IMR-90 (cell line): ENCODE data around the gene DNAJA4. TPM values are rescaled to one million over a fixed set of nuclear protein-coding genes. Genes with fewer than 3 reads are reported as not detected.

ENCODE experiments used
- ATAC-seq: fragments of 200-7000 bp; cut with Tn5 transposase; 2 replicates; pipeline ENCODE4 v1.9.1; 2020; ENCODE audit warnings: low read depth, mild to moderate bottlenecking, moderate library complexity
- BruUV-seq: library from RNA; stranded (reverse); fragments of 400-500 nt; replicated peaks from 2 replicates; lab custom pipeline; 2021; lab: Mats Ljungman, UMichigan
- CTCF ChIA-PET: fragments of 300-600 bp; formaldehyde crosslinking; extraction: SDS; loops from one replicate; lab custom pipeline; 2021; ENCODE audit warnings: antibody characterized with exemption; lab: Yijun Ruan, JAX
- POLR2A ChIA-PET: fragments of 300-600 bp; sonication (Branson Sonifier 250); formaldehyde crosslinking; loops from one replicate; lab custom pipeline; 2022; ENCODE audit warnings: antibody characterized with exemption; ENCODE audit not compliant: unreplicated experiment; lab: Charles Lee
- DNase-seq: peaks from one replicate; pipeline ENCODE4 v3.0.0; 2013
- H2AFZ ChIP-seq: replicated peaks from 2 replicates; pipeline ENCODE3; 2013; ENCODE audit warnings: low read length, mild to moderate bottlenecking; ENCODE audit not compliant: poor library complexity
- H2AK5ac ChIP-seq: 2 replicates; pipeline ENCODE4 v1.6.1; 2013; ENCODE audit warnings: low read depth, low read length, inconsistent platforms
- H2AK9ac ChIP-seq: replicated peaks from 2 replicates; pipeline ENCODE3; 2013; ENCODE audit warnings: mild to moderate bottlenecking, low read depth, low read length, moderate library complexity; ENCODE audit not compliant: poor library complexity
- H2BK120ac ChIP-seq: 2 replicates; pipeline ENCODE4 v1.6.1; 2013; ENCODE audit warnings: low read depth, low read length, inconsistent platforms
- H2BK15ac ChIP-seq: 3 replicates; pipeline ENCODE4 v1.6.1; 2013; ENCODE audit warnings: low read depth, low read length, inconsistent platforms
- H2BK20ac ChIP-seq: 2 replicates; pipeline ENCODE4 v1.6.1; 2013; ENCODE audit warnings: low read depth, mild to moderate bottlenecking, inconsistent platforms, low read length, moderate library complexity
- H2BK5ac ChIP-seq: 2 replicates; pipeline ENCODE4 v1.6.1; 2013; ENCODE audit warnings: mild to moderate bottlenecking, low read depth, low read length, inconsistent platforms; ENCODE audit not compliant: poor library complexity, severe bottlenecking
- H3K14ac ChIP-seq: replicated peaks from 2 replicates; pipeline ENCODE4 v1.6.1; 2013; ENCODE audit warnings: low read depth, low read length, inconsistent platforms
- H3K18ac ChIP-seq: 2 replicates; pipeline ENCODE4 v1.6.1; 2013; ENCODE audit warnings: low read depth, low read length, control low read depth
- H3K23ac ChIP-seq: 2 replicates; pipeline ENCODE4 v1.6.1; 2013; ENCODE audit warnings: low read depth, low read length, inconsistent platforms
- H3K27ac ChIP-seq: 2 replicates; pipeline ENCODE4 v1.5.1; 2013; ENCODE audit warnings: mild to moderate bottlenecking, control low read depth, low read length; ENCODE audit not compliant: insufficient read depth
- H3K27me3 ChIP-seq: 2 replicates; pipeline ENCODE4 v1.6.1; 2013; ENCODE audit warnings: low read length; ENCODE audit not compliant: control insufficient read depth, insufficient read depth
- H3K36me3 ChIP-seq: 2 replicates; pipeline ENCODE4 v1.6.1; 2013; ENCODE audit warnings: low read length, mixed read lengths; ENCODE audit not compliant: control insufficient read depth, insufficient read depth
- H3K4ac ChIP-seq: 2 replicates; pipeline ENCODE4 v1.6.1; 2013; ENCODE audit warnings: low read depth, low read length, inconsistent platforms
- H3K4me1 ChIP-seq: 2 replicates; pipeline ENCODE4 v1.6.1; 2013; ENCODE audit warnings: low read length, mixed read lengths; ENCODE audit not compliant: control insufficient read depth, insufficient read depth
- H3K4me2 ChIP-seq: 2 replicates; pipeline ENCODE4 v1.6.1; 2013; ENCODE audit warnings: low read depth, mild to moderate bottlenecking, control low read depth, low read length, moderate library complexity
- H3K4me3 ChIP-seq: 2 replicates; pipeline ENCODE4 v1.5.1; 2013; ENCODE audit warnings: low read depth, mild to moderate bottlenecking, control low read depth, low read length, moderate library complexity; ENCODE audit not compliant: insufficient read depth
- H3K56ac ChIP-seq: 2 replicates; pipeline ENCODE4 v1.6.1; 2013; ENCODE audit warnings: low read length, inconsistent platforms; ENCODE audit not compliant: insufficient read depth; ENCODE audit errors: extremely low read depth
- H3K79me1 ChIP-seq, 2 experiments: 2 replicates each; pipeline ENCODE4 v1.6.1; 2013; ENCODE audit warnings: low read length in 2 of 2, inconsistent platforms in 1 of 2, low read depth in 1 of 2
- H3K9ac ChIP-seq: 2 replicates; pipeline ENCODE4 v1.6.1; 2013; ENCODE audit warnings: low read depth, low read length, control low read depth
- H3K9me1 ChIP-seq: 2 replicates; pipeline ENCODE4 v1.6.1; 2013; ENCODE audit warnings: low read length, inconsistent platforms; ENCODE audit not compliant: insufficient read depth
- H3K9me3 ChIP-seq: 2 replicates; pipeline ENCODE4 v1.6.1; 2013; ENCODE audit warnings: low read length; ENCODE audit not compliant: control insufficient read depth, insufficient read depth
- H4K20me1 ChIP-seq: 2 replicates; pipeline ENCODE4 v1.6.1; 2013; ENCODE audit warnings: low read length, inconsistent platforms; ENCODE audit not compliant: insufficient read depth
- H4K5ac ChIP-seq: 2 replicates; pipeline ENCODE4 v1.6.1; 2013; ENCODE audit warnings: mild to moderate bottlenecking, low read depth, low read length, control low read depth
- H4K8ac ChIP-seq, 2 experiments: 2 replicates each; pipeline ENCODE4 v1.6.1; 2013; ENCODE audit warnings: low read depth in 2 of 2, low read length in 2 of 2, control low read depth in 1 of 2, inconsistent platforms in 1 of 2
- H4K91ac ChIP-seq: 2 replicates; pipeline ENCODE4 v1.6.1; 2013; ENCODE audit warnings: low read depth, low read length, inconsistent platforms; ENCODE audit not compliant: insufficient read depth
- BHLHE40 ChIP-seq: fragments of 150-350 bp; IDR thresholded peaks from 2 replicates; pipeline ENCODE4 v1.6.1; 2016; ENCODE audit warnings: mild to moderate bottlenecking, low read depth, low read length
- CEBPB ChIP-seq: IDR thresholded peaks from 2 replicates; pipeline ENCODE4 v1.6.1; 2012; ENCODE audit warnings: low read depth, low read length, improper control_type of control experiment
- CHD1 ChIP-seq: IDR thresholded peaks from 2 replicates; pipeline ENCODE4 v1.6.1; 2012; ENCODE audit warnings: low read depth, low read length, improper control_type of control experiment
- ELK1 ChIP-seq: fragments of 150-350 bp; IDR thresholded peaks from 2 replicates; pipeline ENCODE4 v1.6.1; 2016; ENCODE audit warnings: low read depth, mild to moderate bottlenecking, low read length, moderate library complexity, borderline replicate concordance
- NFE2L2 ChIP-seq: fragments of 150-350 bp; IDR thresholded peaks from 2 replicates; pipeline ENCODE4 v1.6.1; 2016; ENCODE audit warnings: low read depth, mild to moderate bottlenecking, low read length
- POLR2A ChIP-seq: IDR thresholded peaks from 2 replicates; pipeline ENCODE4 v1.6.1; 2012; ENCODE audit warnings: mild to moderate bottlenecking, low read depth, low read length
- RAD21 ChIP-seq: IDR thresholded peaks from 2 replicates; pipeline ENCODE4 v1.6.1; 2012; ENCODE audit warnings: low read length, improper control_type of control experiment
- RCOR1 ChIP-seq: IDR thresholded peaks from 2 replicates; pipeline ENCODE4 v1.6.1; 2012; ENCODE audit warnings: mild to moderate bottlenecking, low read length, improper control_type of control experiment; ENCODE audit not compliant: insufficient replicate concordance
- SMC3 ChIP-seq: fragments of 150-350 bp; IDR thresholded peaks from 2 replicates; pipeline ENCODE4 v1.6.1; 2016; ENCODE audit warnings: low read depth, mild to moderate bottlenecking, antibody characterized with exemption, low read length, moderate library complexity
- WGBS, 2 experiments: methylation state at CpG; one replicate each; pipeline versions ENCODE4 v1.1.5 to v1.1.7; 2013; ENCODE audit warnings: missing lambda C conversion rate in 2 of 2; ENCODE audit not compliant: insufficient read length in 1 of 2; ENCODE audit errors: extremely low coverage in 2 of 2; 5-methylcytosine and 5-hydroxymethylcytosine counted together
- dilution Hi-C: fragments of 300-500 bp; cut with HindIII; formaldehyde crosslinking; loops from one replicate; pipeline ENCODE4 v1.14.3; 2018; ENCODE audit warnings: low sequenced_read_pairs; ENCODE audit not compliant: unreplicated experiment
- in situ Hi-C: fragments of 300-500 bp; cut with MboI; formaldehyde crosslinking; loops from 3 replicates; pipeline ENCODE4 v1.14.3; 2019; ENCODE audit warnings: low sequenced_read_pairs, inconsistent platforms, mixed read lengths
- intact Hi-C: fragments of 100-400 bp; cut with micrococcal nuclease; formaldehyde crosslinking; loops from 2 replicates; pipeline ENCODE4 v1.10.0; 2022
- polyA plus RNA-seq, 3 experiments: library from polyadenylated mRNA; depleted of rRNA; stranded (reverse); fragments of >200 nt; gene quantifications; 2 replicates each; pipeline ENCODE4 v1.2.3, GENCODE V29; 2012; ENCODE audit warnings: low replicate concordance in 1 of 3
- total RNA-seq: library from RNA; depleted of rRNA; stranded (reverse); fragments of >200 nt; gene quantifications from 2 replicates; pipeline ENCODE4 v1.2.3, GENCODE V29; 2012

DNAJA4 gene
- total and polyA plus RNA-seq, 2 of the 4 experiments (the other 2 are of a cell fraction) = 0.18 to 0.32 TPM

- H3K9me3 ChIP-seq = no peaks in the 10 kb centered on the region
- H2AFZ ChIP-seq = no peak overlapping the region
- no CpG with 5 or more reads among the region's 1 CpG for WGBS, 2 experiments
- H3K9me1 ChIP-seq = peaks cover 10% of the 10 kb centered on the region
- H3K9ac ChIP-seq = no peak overlapping the region
- no peak overlapping the region for H3K23ac ChIP-seq
- H4K8ac ChIP-seq = no peak overlapping the region
- H3K4me3 ChIP-seq = no peak overlapping the region
- BruUV-seq = no TSS peak
- no peaks in the 10 kb centered on the region for H4K20me1 ChIP-seq
- no peak overlapping the region for H2BK5ac ChIP-seq
- no peak overlapping the region for H3K4me2 ChIP-seq
- H2BK15ac ChIP-seq = no peak overlapping the region
- no peak overlapping the region for H2BK20ac ChIP-seq
- H3K36me3 ChIP-seq = peaks cover 34% of the 10 kb centered on the region
- H4K91ac ChIP-seq = no peak overlapping the region
- no peak overlapping the region for H3K56ac ChIP-seq
- intact Hi-C loops = no loop called here
- H3K27ac ChIP-seq = no peak overlapping the region
- H2BK120ac ChIP-seq = no peak overlapping the region
- peaks cover 12 to 43% of the 10 kb centered on the region in 2 experiments for H3K79me1 ChIP-seq
- no peak for DNase-seq
- H4K5ac ChIP-seq = no peak overlapping the region
- no peak overlapping the region for H2AK5ac ChIP-seq
- no peak overlapping the region for H3K4ac ChIP-seq
- in situ Hi-C loops = no loop called here
- dilution Hi-C loops = no loop called here
- TF ChIP-seq CEBPB (no peak), SMC3 (no peak), RCOR1 (no peak), RAD21 (no peak), POLR2A (no peak), CHD1 (no peak), ELK1 (no peak), BHLHE40 (no peak), NFE2L2 (no peak)
- H3K14ac ChIP-seq = no peak overlapping the region
- CTCF ChIA-PET = no interaction called here
- H2AK9ac ChIP-seq = no peak overlapping the region
- H3K18ac ChIP-seq = no peak overlapping the region
- no peaks in the 10 kb centered on the region for H3K27me3 ChIP-seq
- no peaks in the 10 kb centered on the region for H3K4me1 ChIP-seq
- ATAC-seq = no peak
- POLR2A ChIA-PET = no interaction called here
Observed at GRCh38 chr15:78292219-78292618, 27.9 kb downstream of the DNAJA4 start.
